Psoas muscle (tissue), 8 donors: Measurements from ENCODE around the gene WDR73. TPM values are rescaled to one million over a fixed set of nuclear protein-coding genes. Genes with fewer than 3 reads are reported as not detected.

Experiments
- ATAC-seq, 4 donors: fragments of 200-7000 bp; cut with Tn5 transposase; one replicate each; pipeline ENCODE4 v1.9.1; 2020; ENCODE audit warnings: moderate library complexity in 3 of 4, mild to moderate bottlenecking in 2 of 4
- DNase-seq, 2 donors: peaks; one replicate each; pipeline ENCODE4 v3.0.0-alpha.2; 2020
- H3K27ac ChIP-seq: fragments of 200-600 bp; one replicate; pipeline ENCODE4 v1.8.0; 2022
- H3K27me3 ChIP-seq, 3 donors: fragments of 200-600 bp in 1 of 3; one replicate each; pipeline versions ENCODE4 v1.6.1 to v1.8.0; 2013 to 2022; ENCODE audit warnings: low read length in 2 of 3, mild to moderate bottlenecking in 2 of 3, moderate library complexity in 1 of 3; ENCODE audit not compliant: insufficient read depth in 3 of 3
- H3K36me3 ChIP-seq, 2 donors: fragments of 200-600 bp in 1 of 2; one replicate each; pipeline versions ENCODE4 v1.6.1 to v1.8.0; 2013 to 2022; ENCODE audit warnings: low read depth in 1 of 2, mild to moderate bottlenecking in 1 of 2, moderate library complexity in 1 of 2; ENCODE audit not compliant: insufficient read depth in 1 of 2
- H3K4me1 ChIP-seq: fragments of 200-600 bp; one replicate; pipeline ENCODE4 v1.8.0; 2022
- H3K4me3 ChIP-seq: fragments of 200-600 bp; one replicate; pipeline ENCODE4 v1.8.0; 2022; ENCODE audit warnings: mild to moderate bottlenecking
- H3K9me3 ChIP-seq: fragments of 200-600 bp; one replicate; pipeline ENCODE4 v1.8.0; 2022
- CTCF ChIP-seq: fragments of 200-600 bp; IDR thresholded peaks from one replicate; pipeline ENCODE4 v1.8.0; 2022; ENCODE audit warnings: antibody characterized with exemption
- WGBS, 3 donors: extraction: QIAGEN DNeasy Blood & Tissue Kit; methylation state at CpG; one replicate each; pipeline versions ENCODE4 v1.1.6 to v1.1.7; 2013; 5-methylcytosine and 5-hydroxymethylcytosine counted together
- intact Hi-C, 2 donors: fragments of 100-400 bp; cut with DNase I; formaldehyde crosslinking; loops; one replicate each; pipeline versions ENCODE4 v1.11.0 to v1.14.2; 2022
- polyA plus RNA-seq, 3 donors: library from polyadenylated mRNA; stranded (reverse); fragments of 200-250 nt; gene quantifications; one replicate each; pipeline ENCODE4 v1.2.3, GENCODE V29; 2013
- total RNA-seq, 4 donors: library from RNA; stranded (reverse); fragmentation: NEBNext Ultra II Directional in 2 of 4; extraction: Animal tissue kit (Norgen Biotek cat#: 25700) in 2 of 4; gene quantifications; one replicate each; pipeline versions ENCODE4 v1.2.1 to v1.2.4, GENCODE V29; 2021 to 2023
- donor health status: healthy with polysubstance abuse.
- donor health status: DM: no; HTN: no; CAD: no; lungs with moderate emphysema.
- donor health status: Bipolar disorder and iron deficiency.
- donor health status: healthy.
- donor health status: DM: yes; HTN: yes; CAD: no.
- donor health status: DM: no; HTN: no; CAD: no.
- donor health status: DM: no; HTN: no; CAD: no.
- donor health status: DM: yes; HTN: yes; CAD: no.

WDR73 gene
- total and polyA plus RNA-seq, 7 donors, result 8.9 to 22.0 (median 13.6) TPM

- H3K36me3 ChIP-seq, result peaks cover 4 to 8% of the 10 kb centered on the region in 2 donors
- TF ChIP-seq CTCF, result no peak
- H3K27ac ChIP-seq, result no peak overlapping the region
- no peaks in the 10 kb centered on the region for H3K4me1 ChIP-seq
- no peak for DNase-seq
- no peak for ATAC-seq
- peaks cover 8% of the 10 kb centered on the region for H3K9me3 ChIP-seq
- intact Hi-C loops, result no loop called here
- 80 to 93% (median 83%) methylated on average over 3 of the region's 3 CpGs for WGBS, 3 donors
- no peak overlapping the region for H3K4me3 ChIP-seq
- no peaks in the 10 kb centered on the region for H3K27me3 ChIP-seq
Observed at GRCh38 chr15:84616235-84616634, 37.8 kb downstream of the WDR73 start.

- ATAC-seq, result no peak
Observed at GRCh38 chr15:84611631-84612030, 42.5 kb downstream of the WDR73 start.

GRCh38 chr15:84609818-84610525 is 44.1 kb downstream of the WDR73 start:
- DNase-seq (no peak), ATAC-seq (peak; percentile 63 to 88 (median 68))
- intact Hi-C loops, result loop anchor here in 1 of 2 donors (10.0 kb wide), 1 partner anchor 105 kb away; the partner anchor contains the start of gene SEC11A
- Histone ChIP-seq H3K36me3 (peaks cover 0 to 21% of the 10 kb centered on the region in 2 donors), H3K9me3 (no peaks in the 10 kb centered on the region), H3K27ac (peak overlapping the region; percentile 58), H3K27me3 (no peaks in the 10 kb centered on the region), H3K4me1 (peaks cover 8% of the 10 kb centered on the region), H3K4me3 (no peak overlapping the region)
- WGBS, 3 donors, result 45 to 87% (median 69%) methylated on average over 11 of the region's 11 CpGs
- no peak for TF ChIP-seq CTCF

More at GRCh38 chr15:84611631-84612030, 42.5 kb downstream of the WDR73 start:
- H3K4me1 ChIP-seq, result peaks cover 8% of the 10 kb centered on the region
- 94% methylated on average over 7 of the region's 7 CpGs for WGBS, 3 donors
- H3K9me3 ChIP-seq, result no peaks in the 10 kb centered on the region
- intact Hi-C loops, result no loop called here
- no peak overlapping the region for H3K4me3 ChIP-seq
- peaks cover 0 to 10% of the 10 kb centered on the region in 2 donors for H3K36me3 ChIP-seq
- no peak overlapping the region for H3K27ac ChIP-seq
- no peak for TF ChIP-seq CTCF
- no peaks in the 10 kb centered on the region for H3K27me3 ChIP-seq
- no peak for DNase-seq

GRCh38 chr15:84608707-84609284 is 45.3 kb downstream of the WDR73 start:
- Histone ChIP-seq H3K27me3 (no peaks in the 10 kb centered on the region), H3K9me3 (no peaks in the 10 kb centered on the region), H3K36me3 (peaks cover 0 to 29% of the 10 kb centered on the region in 2 donors), H3K4me3 (no peak overlapping the region), H3K27ac (no peak overlapping the region), H3K4me1 (peaks cover 8% of the 10 kb centered on the region)
- 38 to 51% (median 50%) methylated on average over 1 of the region's 1 CpG for WGBS, 3 donors
- intact Hi-C loops, result loop anchor here in 1 of 2 donors (10.0 kb wide), 1 partner anchor 106 kb away; the partner anchor contains the start of gene SEC11A
- no peak for TF ChIP-seq CTCF
- DNase-seq (no peak), ATAC-seq (no peak)
